ENCODE data around the gene DHX36.

DHX36 gene, protein sequence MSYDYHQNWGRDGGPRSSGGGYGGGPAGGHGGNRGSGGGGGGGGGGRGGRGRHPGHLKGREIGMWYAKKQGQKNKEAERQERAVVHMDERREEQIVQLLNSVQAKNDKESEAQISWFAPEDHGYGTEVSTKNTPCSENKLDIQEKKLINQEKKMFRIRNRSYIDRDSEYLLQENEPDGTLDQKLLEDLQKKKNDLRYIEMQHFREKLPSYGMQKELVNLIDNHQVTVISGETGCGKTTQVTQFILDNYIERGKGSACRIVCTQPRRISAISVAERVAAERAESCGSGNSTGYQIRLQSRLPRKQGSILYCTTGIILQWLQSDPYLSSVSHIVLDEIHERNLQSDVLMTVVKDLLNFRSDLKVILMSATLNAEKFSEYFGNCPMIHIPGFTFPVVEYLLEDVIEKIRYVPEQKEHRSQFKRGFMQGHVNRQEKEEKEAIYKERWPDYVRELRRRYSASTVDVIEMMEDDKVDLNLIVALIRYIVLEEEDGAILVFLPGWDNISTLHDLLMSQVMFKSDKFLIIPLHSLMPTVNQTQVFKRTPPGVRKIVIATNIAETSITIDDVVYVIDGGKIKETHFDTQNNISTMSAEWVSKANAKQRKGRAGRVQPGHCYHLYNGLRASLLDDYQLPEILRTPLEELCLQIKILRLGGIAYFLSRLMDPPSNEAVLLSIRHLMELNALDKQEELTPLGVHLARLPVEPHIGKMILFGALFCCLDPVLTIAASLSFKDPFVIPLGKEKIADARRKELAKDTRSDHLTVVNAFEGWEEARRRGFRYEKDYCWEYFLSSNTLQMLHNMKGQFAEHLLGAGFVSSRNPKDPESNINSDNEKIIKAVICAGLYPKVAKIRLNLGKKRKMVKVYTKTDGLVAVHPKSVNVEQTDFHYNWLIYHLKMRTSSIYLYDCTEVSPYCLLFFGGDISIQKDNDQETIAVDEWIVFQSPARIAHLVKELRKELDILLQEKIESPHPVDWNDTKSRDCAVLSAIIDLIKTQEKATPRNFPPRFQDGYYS

DNA sequence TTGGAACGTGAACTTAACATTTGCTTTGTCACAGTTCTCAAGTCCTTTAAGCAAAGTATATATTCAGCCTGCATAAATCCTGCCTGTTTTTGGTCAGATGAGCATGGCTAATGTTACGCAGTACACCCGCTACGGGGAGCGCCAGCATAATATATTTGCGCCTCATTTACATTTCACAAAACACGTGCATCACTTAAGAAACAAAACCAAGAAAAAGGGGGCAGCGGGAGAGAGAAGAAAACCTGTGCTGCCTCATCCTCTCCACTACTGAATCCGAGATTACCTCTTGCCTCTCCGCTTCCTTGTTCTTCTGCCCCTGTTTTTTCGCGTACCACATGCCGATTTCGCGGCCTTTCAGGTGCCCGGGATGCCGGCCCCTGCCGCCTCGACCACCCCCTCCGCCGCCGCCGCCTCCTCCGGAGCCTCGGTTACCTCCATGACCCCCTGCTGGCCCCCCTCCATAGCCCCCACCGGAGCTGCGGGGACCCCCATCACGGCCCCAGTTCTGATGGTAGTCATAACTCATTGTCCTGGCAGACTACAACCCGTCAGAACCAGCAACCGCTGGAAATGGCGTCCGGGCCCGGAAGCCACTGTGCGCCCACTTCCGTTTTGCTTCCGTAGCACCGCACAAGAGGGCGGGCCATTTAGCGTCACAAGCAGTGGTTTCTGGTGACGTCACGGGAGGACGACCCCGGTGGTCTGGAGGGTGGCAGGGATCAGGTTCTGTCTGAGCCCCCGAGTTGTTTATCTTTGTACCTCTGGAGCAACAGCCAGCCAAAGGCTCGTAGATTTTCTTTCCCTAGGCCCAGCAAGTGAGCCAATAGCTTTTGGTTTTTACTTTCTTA lies at the start of gene DHX36:
TSS of gene DHX36 (minus strand) at position 597 of the 848 bp plus-strand sequence. CDS start at position 526, 71 bp downstream.
- H3K27ac ChIP-seq (ENCODE audit: low read length) = peak within 1 kb of the TSS; percentile 89
- H3K4me3 ChIP-seq (ENCODE audit: low read length in 2 of 2) = peak within 1 kb of the TSS; percentile 78 to 99
- peak within 1 kb of the TSS; percentile 93 to 96 for H3K9ac ChIP-seq (ENCODE audit: low read length in 2 of 2)
- no peaks in the 10 kb centered on the region for H3K36me3 ChIP-seq (ENCODE audit: control insufficient read depth in 2 of 2, insufficient read depth in 2 of 2, low read length in 2 of 2)
- no peaks in the 10 kb centered on the region for H3K9me3 ChIP-seq (ENCODE audit: control insufficient read depth in 2 of 2, low read length in 2 of 2)
- H3K27me3 ChIP-seq (ENCODE audit: control insufficient read depth in 1 of 2, insufficient read depth in 2 of 2, low read length in 2 of 2) = no peaks in the 10 kb centered on the region
- H3K4me1 ChIP-seq (ENCODE audit: control insufficient read depth, insufficient read depth, low read length) = no peaks in the 10 kb centered on the region

DNA sequence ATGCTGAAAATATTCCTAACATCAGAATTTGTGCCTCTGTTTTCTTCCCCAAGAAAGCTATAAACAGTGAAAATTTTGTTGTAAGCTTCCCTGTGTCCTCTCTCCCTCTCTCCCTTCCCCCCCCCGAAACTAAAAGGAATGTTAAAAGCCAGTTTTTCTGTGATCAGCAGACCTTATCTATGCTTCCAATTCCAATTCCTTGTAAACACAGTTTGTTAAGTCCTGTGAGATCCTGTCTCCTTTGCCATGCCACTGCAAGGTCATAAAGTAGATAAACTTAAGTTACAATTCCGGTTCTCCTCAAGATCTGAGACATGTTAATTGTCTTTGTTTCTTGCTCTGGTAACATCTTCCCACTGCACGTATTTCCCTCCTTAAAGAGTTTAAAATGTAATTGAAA lies 42.9 kb upstream of the DHX36 start:
- Histone ChIP-seq H3K4me1 (ENCODE audit: control insufficient read depth, insufficient read depth, low read length) (no peaks in the 10 kb centered on the region), H3K27me3 (ENCODE audit: control insufficient read depth in 1 of 2, insufficient read depth in 2 of 2, low read length in 2 of 2) (no peaks in the 10 kb centered on the region), H3K27ac (ENCODE audit: low read length) (no peak overlapping the region), H3K36me3 (ENCODE audit: control insufficient read depth in 2 of 2, insufficient read depth in 2 of 2, low read length in 2 of 2) (no peaks in the 10 kb centered on the region), H3K9ac (ENCODE audit: low read length in 2 of 2) (no peak overlapping the region), H3K4me3 (ENCODE audit: low read length in 2 of 2) (no peak overlapping the region), H3K9me3 (ENCODE audit: control insufficient read depth in 2 of 2, low read length in 2 of 2) (no peaks in the 10 kb centered on the region)

DNA sequence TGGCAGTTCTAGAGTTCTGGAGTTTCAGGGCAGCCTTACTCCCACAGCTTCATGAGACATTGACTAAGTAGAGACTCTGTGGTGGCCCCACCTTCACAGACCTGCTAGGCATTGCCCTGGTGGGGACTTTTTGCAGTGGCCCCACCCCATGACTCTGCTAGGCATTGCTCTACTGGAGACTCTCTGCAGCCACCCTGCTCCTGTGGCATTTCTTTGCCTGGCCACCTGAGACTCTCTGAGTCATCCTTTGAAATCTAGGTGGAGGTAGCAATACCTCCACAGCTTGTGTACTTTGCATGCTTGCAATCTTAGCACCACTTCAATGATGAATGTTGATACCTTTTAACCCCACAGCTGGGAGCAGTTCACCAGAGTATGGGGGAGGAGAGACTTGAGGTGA lies 40.6 kb upstream of the DHX36 start:
- Histone ChIP-seq H3K36me3 (ENCODE audit: control insufficient read depth in 2 of 2, insufficient read depth in 2 of 2, low read length in 2 of 2) (no peaks in the 10 kb centered on the region), H3K27ac (ENCODE audit: low read length) (no peak overlapping the region), H3K4me1 (ENCODE audit: control insufficient read depth, insufficient read depth, low read length) (no peaks in the 10 kb centered on the region), H3K9me3 (ENCODE audit: control insufficient read depth in 2 of 2, low read length in 2 of 2) (no peaks in the 10 kb centered on the region), H3K9ac (ENCODE audit: low read length in 2 of 2) (no peak overlapping the region), H3K27me3 (ENCODE audit: control insufficient read depth in 1 of 2, insufficient read depth in 2 of 2, low read length in 2 of 2) (no peaks in the 10 kb centered on the region), H3K4me3 (ENCODE audit: low read length in 2 of 2) (no peak overlapping the region)

DNA sequence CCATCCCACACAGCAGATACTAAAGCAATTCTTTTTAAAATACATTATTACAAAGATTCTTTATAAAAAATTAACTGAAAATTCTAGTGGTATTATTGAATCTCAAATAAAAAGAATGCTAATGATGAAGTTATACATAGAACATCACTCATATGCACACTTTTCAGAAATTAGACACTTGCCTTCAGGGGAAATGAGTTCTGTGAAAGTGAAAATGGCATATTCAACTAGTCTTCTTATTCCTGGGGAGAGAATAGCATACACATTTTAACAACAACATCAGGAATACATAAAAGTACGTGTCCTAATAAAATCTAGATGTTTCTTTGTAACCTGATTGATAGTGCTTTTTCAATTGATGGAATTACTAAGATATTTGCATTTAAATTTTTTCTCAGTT lies 36.8 kb upstream of the DHX36 start:
- H3K27ac ChIP-seq (ENCODE audit: low read length) = no peak overlapping the region
- no peak overlapping the region for H3K4me3 ChIP-seq (ENCODE audit: low read length in 2 of 2)
- no peaks in the 10 kb centered on the region for H3K36me3 ChIP-seq (ENCODE audit: control insufficient read depth in 2 of 2, insufficient read depth in 2 of 2, low read length in 2 of 2)
- no peaks in the 10 kb centered on the region for H3K27me3 ChIP-seq (ENCODE audit: control insufficient read depth in 1 of 2, insufficient read depth in 2 of 2, low read length in 2 of 2)
- H3K9ac ChIP-seq (ENCODE audit: low read length in 2 of 2) = no peak overlapping the region
- no peaks in the 10 kb centered on the region for H3K9me3 ChIP-seq (ENCODE audit: control insufficient read depth in 2 of 2, low read length in 2 of 2)
- no peaks in the 10 kb centered on the region for H3K4me1 ChIP-seq (ENCODE audit: control insufficient read depth, insufficient read depth, low read length)

DNA sequence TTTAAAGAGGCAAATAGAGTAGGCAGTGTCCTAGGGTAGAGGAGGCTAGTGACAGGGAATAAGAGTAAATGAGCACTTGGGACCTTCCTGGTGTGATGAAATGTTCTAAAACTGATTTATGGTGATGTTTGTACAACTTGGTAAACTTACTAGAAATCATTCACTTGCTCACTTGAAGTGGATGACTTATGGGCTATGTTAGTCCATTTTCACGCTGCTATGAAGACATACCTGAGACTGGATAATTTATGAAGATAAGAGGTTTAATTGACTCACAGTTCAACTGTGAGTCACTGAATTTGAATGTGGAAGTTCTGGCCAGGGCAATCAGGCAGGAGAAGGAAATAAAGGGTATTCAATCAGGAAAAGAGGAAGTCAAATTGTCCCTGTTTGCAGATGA lies 31.7 kb upstream of the DHX36 start:
- H3K4me3 ChIP-seq (ENCODE audit: low read length in 2 of 2) = no peak overlapping the region
- no peak overlapping the region for H3K27ac ChIP-seq (ENCODE audit: low read length)
- no peaks in the 10 kb centered on the region for H3K4me1 ChIP-seq (ENCODE audit: control insufficient read depth, insufficient read depth, low read length)
- H3K9me3 ChIP-seq (ENCODE audit: control insufficient read depth in 2 of 2, low read length in 2 of 2) = no peaks in the 10 kb centered on the region
- no peak overlapping the region for H3K9ac ChIP-seq (ENCODE audit: low read length in 2 of 2)
- no peaks in the 10 kb centered on the region for H3K36me3 ChIP-seq (ENCODE audit: control insufficient read depth in 2 of 2, insufficient read depth in 2 of 2, low read length in 2 of 2)
- H3K27me3 ChIP-seq (ENCODE audit: control insufficient read depth in 1 of 2, insufficient read depth in 2 of 2, low read length in 2 of 2) = no peaks in the 10 kb centered on the region

DNA sequence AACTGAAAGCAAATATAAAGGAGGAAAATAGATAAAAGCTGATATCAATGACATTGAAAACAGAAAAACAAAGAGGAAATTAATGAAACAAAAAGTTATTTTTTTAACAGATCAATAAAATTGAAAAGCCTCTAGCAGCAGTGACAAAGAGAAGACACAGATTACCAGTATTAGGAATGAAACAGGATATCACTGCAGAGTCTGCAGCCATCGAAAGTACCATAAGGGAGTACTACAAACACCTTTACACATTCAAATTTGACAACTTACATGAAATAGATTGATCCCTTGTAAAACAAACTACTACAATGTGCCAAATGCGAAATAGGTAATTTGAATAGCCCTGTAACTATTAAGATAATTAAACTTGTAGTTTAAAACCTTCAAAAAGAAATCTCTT lies 24.9 kb upstream of the DHX36 start:
- H3K9ac ChIP-seq (ENCODE audit: low read length in 2 of 2) = no peak overlapping the region
- no peaks in the 10 kb centered on the region for H3K9me3 ChIP-seq (ENCODE audit: control insufficient read depth in 2 of 2, low read length in 2 of 2)
- H3K4me1 ChIP-seq (ENCODE audit: control insufficient read depth, insufficient read depth, low read length) = no peaks in the 10 kb centered on the region
- H3K36me3 ChIP-seq (ENCODE audit: control insufficient read depth in 2 of 2, insufficient read depth in 2 of 2, low read length in 2 of 2) = no peaks in the 10 kb centered on the region
- H3K4me3 ChIP-seq (ENCODE audit: low read length in 2 of 2) = no peak overlapping the region
- H3K27me3 ChIP-seq (ENCODE audit: control insufficient read depth in 1 of 2, insufficient read depth in 2 of 2, low read length in 2 of 2) = no peaks in the 10 kb centered on the region
- no peak overlapping the region for H3K27ac ChIP-seq (ENCODE audit: low read length)

DNA sequence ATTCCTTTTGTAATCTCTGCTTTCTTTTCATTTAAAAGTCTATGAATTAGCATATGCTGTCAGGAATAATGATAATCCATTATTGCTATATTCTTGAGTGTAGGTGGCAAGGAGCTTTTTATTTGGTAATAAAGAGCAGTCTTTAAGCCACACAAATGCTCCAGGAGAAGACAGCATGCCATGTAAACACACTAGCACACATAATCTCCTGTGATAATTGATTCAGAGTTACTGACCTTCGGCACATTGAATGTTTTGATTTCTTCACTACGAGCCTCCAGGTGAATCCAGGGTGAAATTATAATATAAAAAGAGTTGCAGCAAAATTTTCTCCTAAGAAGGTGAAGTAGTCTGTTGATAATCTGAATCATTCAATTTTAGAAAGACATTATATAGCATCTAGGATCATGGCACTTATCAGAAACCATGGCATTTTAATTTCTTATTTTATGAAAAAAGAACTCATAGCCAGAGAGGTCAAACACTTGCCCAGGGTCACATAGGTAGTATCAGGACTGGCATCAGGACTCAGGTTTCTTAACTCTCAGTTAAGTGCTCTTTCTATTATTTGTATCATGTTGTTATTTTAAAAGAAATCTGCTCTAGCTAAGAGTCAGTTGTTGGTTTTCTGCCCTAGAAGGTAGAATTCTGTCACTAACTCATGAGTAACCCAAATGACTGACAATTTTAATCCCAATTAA lies 21.3 kb upstream of the DHX36 start:
- H3K4me1 ChIP-seq (ENCODE audit: control insufficient read depth, insufficient read depth, low read length) = no peaks in the 10 kb centered on the region
- H3K27me3 ChIP-seq (ENCODE audit: control insufficient read depth in 1 of 2, insufficient read depth in 2 of 2, low read length in 2 of 2) = no peaks in the 10 kb centered on the region
- no peak overlapping the region for H3K27ac ChIP-seq (ENCODE audit: low read length)
- H3K9me3 ChIP-seq (ENCODE audit: control insufficient read depth in 2 of 2, low read length in 2 of 2) = no peaks in the 10 kb centered on the region
- H3K4me3 ChIP-seq (ENCODE audit: low read length in 2 of 2) = no peak overlapping the region
- H3K36me3 ChIP-seq (ENCODE audit: control insufficient read depth in 2 of 2, insufficient read depth in 2 of 2, low read length in 2 of 2) = no peaks in the 10 kb centered on the region
- H3K9ac ChIP-seq (ENCODE audit: low read length in 2 of 2) = no peak overlapping the region

DNA sequence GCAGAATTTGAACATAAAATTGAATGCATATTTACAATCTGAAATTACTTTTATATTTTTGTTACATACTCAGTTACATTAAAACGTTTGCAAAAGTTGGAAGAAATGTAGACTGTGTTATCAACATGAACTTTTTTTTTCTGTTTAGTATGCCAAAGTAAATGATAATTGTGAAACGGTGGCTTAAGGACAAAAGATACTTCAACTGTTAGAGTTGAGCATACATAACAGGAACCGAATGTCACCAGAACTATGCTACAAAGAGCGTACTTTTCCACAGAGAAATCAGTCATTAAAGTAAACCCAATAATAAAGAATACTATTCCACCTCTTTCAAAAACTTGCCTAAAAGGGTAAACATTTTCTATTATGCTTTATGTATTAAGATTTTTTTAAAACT lies 14.3 kb upstream of the DHX36 start:
- no peaks in the 10 kb centered on the region for H3K9me3 ChIP-seq (ENCODE audit: control insufficient read depth in 2 of 2, low read length in 2 of 2)
- H3K36me3 ChIP-seq (ENCODE audit: control insufficient read depth in 2 of 2, insufficient read depth in 2 of 2, low read length in 2 of 2) = no peaks in the 10 kb centered on the region

DNA sequence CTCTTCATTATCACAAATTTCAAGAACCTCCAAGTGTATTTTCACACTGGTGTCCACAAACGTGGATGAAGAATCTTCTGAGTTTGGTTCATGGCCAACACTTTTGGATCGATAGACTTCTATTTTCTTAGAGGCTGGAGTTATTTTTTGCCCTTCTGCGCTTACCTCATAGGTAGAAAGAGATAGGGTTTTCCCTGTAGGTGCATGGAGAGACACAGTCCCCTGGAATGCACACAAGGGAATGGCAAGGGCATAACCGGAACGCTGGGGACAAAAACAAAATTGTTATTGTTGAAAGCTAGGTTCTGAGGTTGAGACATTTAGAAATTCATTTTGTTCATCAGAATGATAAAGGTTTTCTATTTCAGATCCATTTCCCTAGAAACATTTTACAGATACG lies 13.7 kb upstream of the DHX36 start:
- Histone ChIP-seq H3K9me3 (ENCODE audit: control insufficient read depth in 2 of 2, low read length in 2 of 2) (no peaks in the 10 kb centered on the region), H3K27ac (ENCODE audit: low read length) (no peak overlapping the region)

More for the DNA sequence above, 14.3 kb upstream of the DHX36 start:
- Histone ChIP-seq H3K9ac (ENCODE audit: low read length in 2 of 2) (no peak overlapping the region), H3K4me1 (ENCODE audit: control insufficient read depth, insufficient read depth, low read length) (no peaks in the 10 kb centered on the region), H3K27me3 (ENCODE audit: control insufficient read depth in 1 of 2, insufficient read depth in 2 of 2, low read length in 2 of 2) (no peaks in the 10 kb centered on the region), H3K4me3 (ENCODE audit: low read length in 2 of 2) (no peak overlapping the region), H3K27ac (ENCODE audit: low read length) (no peak overlapping the region)

DNA sequence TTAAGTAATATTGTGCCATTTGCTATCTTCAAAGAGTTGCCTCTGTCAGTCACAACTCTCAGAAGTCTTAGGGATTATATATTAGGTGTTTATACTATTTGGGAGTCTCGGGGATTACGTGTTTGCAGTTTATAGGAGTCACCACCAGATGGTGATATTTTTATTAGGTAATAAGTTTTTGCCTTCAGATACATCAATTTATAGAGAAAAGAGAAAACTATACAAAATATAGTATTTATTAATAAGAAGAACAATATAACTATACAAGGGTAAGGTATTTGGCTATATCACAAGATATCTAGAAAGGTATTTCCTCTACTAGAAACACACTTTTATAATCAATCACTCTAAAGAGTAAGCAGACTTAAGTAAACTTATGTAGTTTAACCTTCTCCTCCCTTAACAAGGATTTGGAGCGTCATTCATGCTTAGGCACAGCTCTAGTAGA lies 10.7 kb upstream of the DHX36 start:
- Histone ChIP-seq H3K27me3 (ENCODE audit: control insufficient read depth in 1 of 2, insufficient read depth in 2 of 2, low read length in 2 of 2) (no peaks in the 10 kb centered on the region), H3K27ac (ENCODE audit: low read length) (no peak overlapping the region), H3K9ac (ENCODE audit: low read length in 2 of 2) (no peak overlapping the region), H3K4me1 (ENCODE audit: control insufficient read depth, insufficient read depth, low read length) (no peaks in the 10 kb centered on the region), H3K36me3 (ENCODE audit: control insufficient read depth in 2 of 2, insufficient read depth in 2 of 2, low read length in 2 of 2) (no peaks in the 10 kb centered on the region), H3K9me3 (ENCODE audit: control insufficient read depth in 2 of 2, low read length in 2 of 2) (no peaks in the 10 kb centered on the region), H3K4me3 (ENCODE audit: low read length in 2 of 2) (no peak overlapping the region)

More for the DNA sequence above, 13.7 kb upstream of the DHX36 start:
- H3K4me3 ChIP-seq (ENCODE audit: low read length in 2 of 2) = no peak overlapping the region
- H3K36me3 ChIP-seq (ENCODE audit: control insufficient read depth in 2 of 2, insufficient read depth in 2 of 2, low read length in 2 of 2) = no peaks in the 10 kb centered on the region
- no peaks in the 10 kb centered on the region for H3K4me1 ChIP-seq (ENCODE audit: control insufficient read depth, insufficient read depth, low read length)
- H3K27me3 ChIP-seq (ENCODE audit: control insufficient read depth in 1 of 2, insufficient read depth in 2 of 2, low read length in 2 of 2) = no peaks in the 10 kb centered on the region
- H3K9ac ChIP-seq (ENCODE audit: low read length in 2 of 2) = no peak overlapping the region

Measured in stomach smooth muscle (tissue), 2 donors.